VCaP (cell line): ENCODE data around the gene IFT20.
"Not testable (repeated sequence)": the region's sequence is repeated elsewhere in the genome, so short reads cannot be mapped to it uniquely, and the experiment has no call there.

Experiments used
- H3K27ac ChIP-seq: fragments of 450-650 bp; 2 replicates; pipeline ENCODE4 v1.5.1; 2017
- TF ChIP-seq, protein P1 (sequence below): fragments of 450-650 bp; conservative IDR thresholded peaks from 2 replicates; pipeline ENCODE4 v1.5.1; 2017; ENCODE audit warnings: mild to moderate bottlenecking, moderate library complexity

Gene IFT20

DNA sequence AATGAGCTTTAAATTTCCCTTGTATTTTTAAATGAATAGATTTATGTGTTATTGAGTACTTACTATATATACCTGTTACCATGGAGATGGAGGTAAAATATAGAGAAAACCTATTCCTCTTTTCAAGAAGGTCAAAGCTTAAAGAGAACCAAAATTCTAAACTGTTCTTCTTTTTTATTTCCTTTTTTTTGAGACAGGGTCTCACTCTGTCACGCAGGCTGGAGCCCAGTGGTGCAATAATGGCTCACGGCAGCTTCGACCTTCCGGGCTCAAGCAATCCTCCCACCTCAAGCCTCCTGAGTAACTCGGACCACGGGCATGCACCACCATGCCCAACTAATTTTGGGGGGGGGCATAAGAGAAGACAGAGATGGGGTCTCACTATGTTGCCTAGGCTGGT lies 41.3 kb downstream of the IFT20 start:
- TF ChIP-seq, protein P1, sequence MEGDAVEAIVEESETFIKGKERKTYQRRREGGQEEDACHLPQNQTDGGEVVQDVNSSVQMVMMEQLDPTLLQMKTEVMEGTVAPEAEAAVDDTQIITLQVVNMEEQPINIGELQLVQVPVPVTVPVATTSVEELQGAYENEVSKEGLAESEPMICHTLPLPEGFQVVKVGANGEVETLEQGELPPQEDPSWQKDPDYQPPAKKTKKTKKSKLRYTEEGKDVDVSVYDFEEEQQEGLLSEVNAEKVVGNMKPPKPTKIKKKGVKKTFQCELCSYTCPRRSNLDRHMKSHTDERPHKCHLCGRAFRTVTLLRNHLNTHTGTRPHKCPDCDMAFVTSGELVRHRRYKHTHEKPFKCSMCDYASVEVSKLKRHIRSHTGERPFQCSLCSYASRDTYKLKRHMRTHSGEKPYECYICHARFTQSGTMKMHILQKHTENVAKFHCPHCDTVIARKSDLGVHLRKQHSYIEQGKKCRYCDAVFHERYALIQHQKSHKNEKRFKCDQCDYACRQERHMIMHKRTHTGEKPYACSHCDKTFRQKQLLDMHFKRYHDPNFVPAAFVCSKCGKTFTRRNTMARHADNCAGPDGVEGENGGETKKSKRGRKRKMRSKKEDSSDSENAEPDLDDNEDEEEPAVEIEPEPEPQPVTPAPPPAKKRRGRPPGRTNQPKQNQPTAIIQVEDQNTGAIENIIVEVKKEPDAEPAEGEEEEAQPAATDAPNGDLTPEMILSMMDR, result no peak
- H3K27ac ChIP-seq, result no peak overlapping the region

DNA sequence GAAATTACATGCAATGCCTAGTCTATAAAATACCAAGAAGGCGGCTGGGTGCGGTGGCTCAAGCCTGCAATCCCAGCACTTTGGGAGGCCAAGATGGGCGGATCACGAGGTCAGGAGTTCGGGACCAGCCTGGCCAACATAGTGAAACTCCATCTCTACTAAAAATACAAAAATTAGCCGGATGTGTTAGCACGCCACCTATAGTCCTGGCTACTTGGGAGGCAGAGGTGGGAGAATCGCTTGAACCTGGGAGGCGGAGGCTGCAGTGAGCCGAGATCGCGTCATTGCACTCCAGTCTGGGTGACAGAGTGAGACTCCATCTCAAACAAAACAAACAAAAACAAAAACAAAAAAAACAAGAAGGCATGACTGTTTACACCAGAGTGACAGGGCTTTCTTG lies 42.4 kb downstream of the IFT20 start:
- H3K27ac ChIP-seq, result not testable (repeated sequence)

DNA sequence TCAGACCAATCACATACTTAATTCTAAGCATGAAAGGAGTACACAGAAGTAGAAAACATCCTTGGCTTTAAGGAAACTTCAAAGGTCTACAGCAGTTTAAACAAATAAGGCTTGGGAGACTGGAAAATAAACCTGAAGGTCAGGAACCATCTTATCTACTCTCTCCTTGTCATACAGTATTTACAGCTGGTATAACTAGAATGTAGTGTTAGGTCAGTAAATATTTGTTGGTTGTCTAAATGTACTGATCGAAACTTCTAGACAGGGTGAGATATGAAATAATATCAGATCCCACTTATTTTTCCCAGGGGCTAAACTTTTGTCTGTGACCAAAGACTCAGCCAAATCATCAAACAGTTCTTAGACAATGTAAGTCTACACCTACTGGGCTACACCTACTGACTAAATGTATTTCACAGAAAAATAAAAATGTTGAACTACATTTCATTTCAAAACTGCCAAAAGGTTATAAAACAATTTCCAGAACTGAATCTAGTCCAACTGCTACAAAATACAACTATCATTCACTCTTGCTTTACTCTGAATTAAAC lies 43.4 kb downstream of the IFT20 start:
- TF ChIP-seq, protein P1, result no peak
- peak overlapping the region; percentile 12; the same call in 1 of the 2 replicates for H3K27ac ChIP-seq

DNA sequence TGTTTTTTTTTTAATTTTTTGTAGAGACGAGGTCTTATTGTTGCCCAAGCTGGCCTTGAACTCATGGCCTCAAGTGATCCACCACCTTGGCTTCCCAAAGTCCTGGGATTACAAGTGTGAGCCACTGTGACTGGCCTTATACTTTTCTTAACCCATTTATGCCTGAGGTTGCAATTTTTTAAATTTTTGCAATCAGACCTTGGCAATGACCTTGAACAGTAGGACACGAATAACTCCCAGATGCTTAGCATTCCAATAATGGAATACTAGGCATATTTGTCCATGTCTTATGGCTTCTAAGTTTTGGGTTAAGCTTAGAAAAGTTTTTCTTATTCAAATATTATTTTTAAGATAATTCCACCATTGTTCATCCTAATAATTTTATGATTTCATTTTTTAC lies 44.6 kb downstream of the IFT20 start:
- H3K27ac ChIP-seq, result no peak overlapping the region
- TF ChIP-seq, protein P1, result no peak

DNA sequence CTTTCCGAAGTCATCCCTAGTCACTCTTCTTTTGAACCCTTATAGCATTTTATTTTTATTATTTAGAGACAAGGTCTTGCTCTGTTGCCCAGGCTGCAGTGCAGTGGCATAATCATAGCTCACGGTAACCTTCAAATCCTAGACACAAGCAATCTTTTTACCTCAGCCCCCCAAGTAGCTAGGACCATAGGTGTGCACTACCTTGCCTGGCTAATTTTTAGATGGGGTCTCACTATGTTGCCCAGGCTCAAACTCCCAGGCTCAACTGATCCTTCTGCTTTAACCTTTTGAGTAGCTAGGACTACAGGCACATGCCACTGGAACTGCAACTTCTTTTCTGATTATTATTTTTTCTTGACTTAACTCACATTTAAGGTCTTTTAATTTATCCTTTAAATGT lies 49.3 kb downstream of the IFT20 start:
- TF ChIP-seq, protein P1, result no peak
- H3K27ac ChIP-seq, result no peak overlapping the region

DNA sequence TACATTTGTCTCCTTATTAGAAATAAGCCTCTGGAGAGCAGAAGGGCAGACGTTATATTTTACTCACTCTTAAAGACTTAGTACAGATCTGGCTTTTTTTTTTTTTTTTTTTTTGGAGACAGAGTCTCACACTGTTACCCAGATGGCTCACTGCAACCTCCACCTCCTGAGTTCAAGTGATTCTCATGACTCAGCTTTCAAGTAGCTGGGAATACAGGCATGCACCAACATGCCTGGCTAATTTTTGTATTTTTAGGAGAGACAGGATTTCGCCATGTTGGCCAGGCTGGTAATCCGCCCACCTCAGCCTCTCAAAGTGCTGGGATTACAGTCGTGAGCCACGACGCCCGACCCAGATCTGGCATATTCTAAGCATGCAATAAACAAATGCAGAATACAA lies 52.7 kb downstream of the IFT20 start:
- H3K27ac ChIP-seq, result no peak overlapping the region
- TF ChIP-seq, protein P1, result no peak

DNA sequence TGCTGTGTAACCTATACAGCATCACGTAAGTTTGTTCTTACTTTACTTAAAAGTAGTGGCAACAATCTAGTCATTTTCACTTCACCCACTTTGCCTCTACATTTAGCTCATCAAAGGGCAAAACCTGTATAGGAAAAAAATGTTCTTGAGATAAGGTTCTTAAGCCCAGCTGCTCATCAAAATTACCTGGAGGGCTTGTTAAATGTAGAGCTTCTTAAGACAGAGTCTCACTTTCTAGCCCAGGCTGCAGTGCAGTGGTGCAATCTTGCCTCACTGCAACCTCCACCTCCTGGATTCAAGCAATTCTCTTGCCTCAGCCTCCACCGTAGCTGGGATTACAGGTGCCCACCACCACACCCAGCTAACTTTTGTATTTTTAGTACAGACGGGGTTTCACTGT lies 54.4 kb downstream of the IFT20 start:
- TF ChIP-seq, protein P1, result no peak
- no peak overlapping the region for H3K27ac ChIP-seq

DNA sequence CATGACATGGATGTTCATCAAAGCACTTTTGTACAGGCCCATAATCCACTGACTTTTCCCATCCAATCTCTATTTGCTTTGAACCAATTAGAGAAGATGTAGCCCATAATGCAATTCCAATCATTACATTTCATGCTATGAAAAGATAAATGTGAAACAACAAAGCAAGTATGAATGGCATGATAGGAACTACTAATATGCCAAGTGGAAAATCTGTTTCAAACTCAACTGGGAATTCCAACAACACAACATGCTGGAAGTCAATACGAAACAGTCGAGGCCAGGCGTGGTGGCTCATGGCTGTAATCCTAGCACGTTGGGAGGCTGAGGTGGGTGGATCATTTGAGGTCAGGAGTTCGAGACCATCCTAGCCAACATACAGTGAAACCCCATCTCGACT lies 55.9 kb downstream of the IFT20 start:
- TF ChIP-seq, protein P1, result no peak
- no peak overlapping the region for H3K27ac ChIP-seq
